Renal pelvis (tissue), 12 donors: ENCODE results near the gene DENND1C. TPM values are rescaled to one million over a fixed set of nuclear protein-coding genes. Genes with fewer than 3 reads are reported as not detected.
A peak's percentile ranks its signal among the peaks of the same experiment; 100 is the strongest.

ENCODE experiments used
- DNase-seq: peaks from one replicate; pipeline ENCODE4 v3.0.0-alpha.2; 2013
- long read RNA-seq, 16 experiments: transcript quantifications; one replicate each; lab custom pipeline, GENCODE V29; 2026
- polyA plus RNA-seq, 3 donors: library from polyadenylated mRNA; unstranded; fragments of 120-200 nt; gene quantifications; one replicate each; pipeline ENCODE4 v1.2.1, GENCODE V29; 2013; ENCODE audit not compliant: insufficient read length in 3 of 3

DENND1C gene, protein sequence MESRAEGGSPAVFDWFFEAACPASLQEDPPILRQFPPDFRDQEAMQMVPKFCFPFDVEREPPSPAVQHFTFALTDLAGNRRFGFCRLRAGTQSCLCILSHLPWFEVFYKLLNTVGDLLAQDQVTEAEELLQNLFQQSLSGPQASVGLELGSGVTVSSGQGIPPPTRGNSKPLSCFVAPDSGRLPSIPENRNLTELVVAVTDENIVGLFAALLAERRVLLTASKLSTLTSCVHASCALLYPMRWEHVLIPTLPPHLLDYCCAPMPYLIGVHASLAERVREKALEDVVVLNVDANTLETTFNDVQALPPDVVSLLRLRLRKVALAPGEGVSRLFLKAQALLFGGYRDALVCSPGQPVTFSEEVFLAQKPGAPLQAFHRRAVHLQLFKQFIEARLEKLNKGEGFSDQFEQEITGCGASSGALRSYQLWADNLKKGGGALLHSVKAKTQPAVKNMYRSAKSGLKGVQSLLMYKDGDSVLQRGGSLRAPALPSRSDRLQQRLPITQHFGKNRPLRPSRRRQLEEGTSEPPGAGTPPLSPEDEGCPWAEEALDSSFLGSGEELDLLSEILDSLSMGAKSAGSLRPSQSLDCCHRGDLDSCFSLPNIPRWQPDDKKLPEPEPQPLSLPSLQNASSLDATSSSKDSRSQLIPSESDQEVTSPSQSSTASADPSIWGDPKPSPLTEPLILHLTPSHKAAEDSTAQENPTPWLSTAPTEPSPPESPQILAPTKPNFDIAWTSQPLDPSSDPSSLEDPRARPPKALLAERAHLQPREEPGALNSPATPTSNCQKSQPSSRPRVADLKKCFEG
- 10 to 100 TPM; 41.8 to 47.0 (median 45.2) TPM for polyA plus RNA-seq
- long read RNA-seq, donor 1: 0 reads
- long read RNA-seq, donor 2: 0 reads
- long read RNA-seq, donor 3: 0 reads
- long read RNA-seq, donor 4: 0 reads
- long read RNA-seq, donor 5: 0 reads
- long read RNA-seq, donor 6: 0 reads
- long read RNA-seq, donor 7: 0 reads
- long read RNA-seq, donor 8: 0 reads
- long read RNA-seq, donor 9, partial matches to known transcripts: 15 of 15 reads
- long read RNA-seq, donor 9, other reads (novel, unspliced or antisense): 0 of 15 reads
- long read RNA-seq, donor 10: 0 reads
- long read RNA-seq, donor 11: 0 reads
- long read RNA-seq, donor 12: 0 reads
- long read RNA-seq, donor 13: 0 reads
- long read RNA-seq, donor 14: 0 reads
- long read RNA-seq, donor 15: 0 reads
- long read RNA-seq, donor 16: 0 reads

DNA sequence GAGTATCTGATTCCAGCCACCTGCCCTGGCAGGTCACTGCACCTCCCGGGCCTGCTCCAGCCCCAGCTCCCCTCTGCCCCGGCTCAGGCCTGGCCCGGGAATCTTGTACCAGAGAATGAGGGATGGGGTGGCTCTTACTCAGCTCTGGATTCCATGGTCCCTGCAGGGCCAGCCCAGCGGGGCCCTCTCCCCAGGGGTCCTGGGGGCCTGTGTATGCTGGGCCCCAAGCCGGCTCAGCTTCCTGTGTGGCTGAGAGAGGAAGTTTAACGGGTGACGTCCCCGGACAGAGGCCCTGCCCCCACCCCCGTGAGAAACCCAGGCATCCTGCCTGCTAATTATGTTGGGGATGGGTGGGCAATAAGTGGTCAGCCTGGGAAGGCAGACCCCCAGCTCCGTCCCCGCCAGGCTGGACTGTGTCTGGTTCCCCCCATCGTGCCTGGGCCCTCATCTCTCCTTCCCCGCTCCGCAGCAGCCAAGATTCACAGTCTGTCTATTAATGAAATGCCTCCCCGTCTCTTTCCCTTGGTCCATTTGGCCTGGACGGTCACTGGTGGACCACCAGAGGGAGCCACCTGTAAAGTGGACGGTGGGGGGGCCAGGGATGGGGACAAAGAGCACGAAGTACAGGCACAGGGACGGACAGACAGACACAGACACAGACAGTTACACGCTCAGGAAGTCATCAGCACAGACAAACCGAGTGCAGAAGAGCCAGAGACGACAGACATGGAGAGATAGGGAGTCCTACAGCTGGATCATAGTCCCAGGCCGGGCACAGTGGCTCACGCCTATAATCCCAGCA, at the start of gene DENND1C:
Gene DENND1C (minus strand): TSS at position 247 of the 802 bp plus-strand sequence. CDS start 92 bp downstream, at position 155.
- no peak for DNase-seq

DNA sequence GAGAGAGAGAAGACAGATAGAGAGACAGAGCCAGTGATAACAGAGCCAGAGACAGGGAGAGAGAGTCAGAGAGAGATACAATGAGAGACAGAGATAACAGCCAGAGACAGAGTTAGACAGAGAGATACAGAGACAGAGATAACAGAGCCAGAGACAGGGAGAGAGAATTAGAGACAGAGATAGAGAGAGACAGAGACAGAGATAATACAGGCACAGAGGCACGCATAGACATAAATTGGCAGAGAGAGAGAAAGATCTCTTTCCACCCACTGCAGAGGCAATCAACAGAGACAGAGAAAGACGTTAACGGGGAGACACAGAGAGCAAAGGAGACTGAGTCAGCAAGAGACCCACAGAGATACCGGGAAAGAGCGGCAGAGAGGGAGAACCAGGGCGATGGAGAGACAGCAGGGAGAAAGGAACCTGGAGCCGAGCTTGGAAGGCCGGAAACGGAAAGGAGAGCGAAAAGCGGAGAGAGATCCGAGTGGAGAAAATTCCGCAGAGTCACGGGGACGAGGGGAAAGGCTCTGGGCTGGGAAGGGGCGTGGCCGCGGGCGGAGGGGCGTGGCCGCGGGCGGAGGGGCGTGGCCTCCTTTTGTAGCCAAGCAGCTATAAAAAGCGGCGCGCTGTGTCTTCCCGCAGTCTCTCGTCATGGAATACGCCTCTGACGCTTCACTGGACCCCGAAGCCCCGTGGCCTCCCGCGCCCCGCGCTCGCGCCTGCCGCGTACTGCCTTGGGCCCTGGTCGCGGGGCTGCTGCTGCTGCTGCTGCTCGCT, 49.0 kb upstream of the DENND1C start, which contains the start of gene TNFSF9:
Gene TNFSF9 (plus strand): TSS at position 641 of the 777 bp plus-strand sequence. CDS start 11 bp downstream, at position 652.
- DNase-seq: peak; percentile 84

DNA sequence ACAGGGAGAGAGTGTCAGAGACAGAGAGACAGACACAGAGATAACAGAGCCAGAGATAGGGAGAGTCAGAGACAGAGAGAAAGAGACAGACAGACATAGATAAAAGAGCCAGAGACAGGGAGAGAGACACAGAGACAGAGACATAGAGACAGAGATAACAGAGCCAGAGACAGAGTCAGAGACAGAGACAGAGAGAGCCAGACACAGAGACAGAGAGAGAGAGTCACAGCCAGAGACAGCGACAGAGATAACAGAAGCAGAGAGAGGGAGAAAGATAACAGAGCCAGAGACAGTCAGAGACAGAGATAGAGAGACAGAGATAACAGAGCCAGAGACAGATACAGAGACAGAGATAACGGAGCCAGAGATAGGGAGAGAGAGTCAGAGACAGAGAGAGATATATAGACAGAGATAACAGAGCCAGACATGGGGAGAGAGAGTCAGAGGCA, 48.4 kb upstream of the DENND1C start:
- no peak for DNase-seq

DNA sequence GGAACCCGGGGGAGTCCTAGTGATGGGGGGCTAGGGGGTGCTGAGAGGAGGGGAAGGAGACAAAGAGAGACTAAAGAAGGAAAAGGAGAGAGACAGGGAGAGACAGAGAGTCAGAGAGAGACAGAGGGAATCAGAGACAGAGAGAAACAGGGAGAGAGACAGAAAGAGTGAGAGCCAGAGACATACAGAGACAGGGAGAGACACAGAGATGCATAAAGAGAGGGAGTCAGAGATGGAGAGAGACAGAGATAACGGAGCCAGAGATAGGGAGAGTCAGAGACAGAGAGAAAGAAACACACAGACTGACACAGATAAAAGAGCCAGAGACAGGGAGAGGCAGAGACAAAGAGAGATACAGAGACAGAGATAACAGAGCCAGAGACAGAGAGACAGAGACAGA, 47.8 kb upstream of the DENND1C start:
- DNase-seq: no peak

DNA sequence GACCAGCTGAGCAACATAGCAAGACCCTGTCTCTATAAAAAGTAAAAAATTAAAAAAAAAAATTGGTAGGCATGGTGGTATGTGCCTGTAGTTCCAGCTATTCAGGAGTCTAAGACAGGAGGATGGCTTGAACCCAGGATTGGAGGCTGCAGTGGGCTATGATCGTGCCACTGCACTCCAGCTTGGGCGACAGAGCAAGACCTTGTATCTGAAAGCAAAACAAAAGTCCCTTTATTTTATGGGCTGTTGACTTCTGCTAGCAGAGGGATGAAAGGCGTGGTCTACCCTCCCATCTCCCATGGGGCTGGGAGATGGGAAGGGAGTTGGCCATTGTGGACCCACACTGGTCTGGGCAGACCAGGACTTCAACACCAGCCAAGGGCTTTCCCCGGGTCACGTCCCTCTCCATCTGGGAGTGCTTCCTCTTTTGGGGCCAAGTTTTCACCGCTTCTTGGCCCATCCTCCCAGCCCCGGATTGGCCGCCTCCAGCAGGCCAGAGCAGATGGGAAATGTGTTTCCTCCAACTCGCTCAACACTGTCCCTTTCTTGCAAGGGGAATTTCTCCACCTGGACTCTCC, 47.0 kb upstream of the DENND1C start:
- DNase-seq: no peak

DNA sequence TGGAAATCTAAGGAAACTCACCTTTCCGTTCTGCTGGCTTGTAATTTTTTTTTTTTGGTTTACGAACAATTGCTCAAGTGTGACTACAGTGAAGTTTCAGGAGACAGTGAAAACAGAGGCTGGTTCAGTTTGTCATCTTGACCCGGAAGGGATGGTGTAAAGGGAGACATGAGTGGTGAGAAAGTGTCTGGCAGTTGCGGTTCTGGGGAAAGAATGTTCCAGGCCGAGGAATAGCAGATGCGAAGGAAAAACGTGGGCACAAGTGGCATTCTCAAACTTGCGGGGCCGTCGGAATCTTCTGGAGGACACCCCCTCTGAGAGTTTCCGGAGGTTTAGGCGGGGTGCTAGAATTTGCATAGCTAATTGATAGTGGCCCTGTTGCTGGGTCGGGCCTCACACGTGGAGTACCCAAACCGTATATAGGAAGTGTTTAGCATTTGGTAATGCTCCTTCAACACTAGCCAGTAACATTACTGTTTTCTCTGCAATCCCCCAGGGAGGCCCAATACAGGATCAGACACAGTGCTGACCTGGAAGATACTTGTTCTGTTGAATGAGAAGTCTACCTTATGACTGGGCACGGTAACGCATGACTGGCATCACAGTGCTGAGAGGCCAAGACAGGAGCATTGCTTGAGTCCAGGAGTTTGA, 46.4 kb upstream of the DENND1C start:
- no peak for DNase-seq

DNA sequence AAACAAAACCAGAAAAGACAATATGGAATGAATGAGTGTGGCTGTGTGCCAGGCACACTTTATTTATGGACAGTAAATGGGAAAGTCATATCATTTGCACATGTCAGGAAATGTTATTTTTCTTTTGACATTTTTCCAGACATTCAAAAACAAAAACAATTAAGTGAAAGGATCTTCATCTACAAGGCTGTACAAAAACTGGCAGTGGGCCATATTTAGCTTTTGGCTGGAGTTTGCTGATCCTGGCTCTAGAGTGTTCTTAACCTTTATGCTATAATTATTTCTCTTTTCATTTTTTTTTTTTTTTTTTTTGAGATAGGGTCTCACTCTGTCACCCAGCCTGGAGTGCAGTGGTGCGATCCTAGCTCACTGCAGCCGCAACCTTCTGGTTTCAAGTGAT, 42.7 kb upstream of the DENND1C start:
- DNase-seq: no peak

DNA sequence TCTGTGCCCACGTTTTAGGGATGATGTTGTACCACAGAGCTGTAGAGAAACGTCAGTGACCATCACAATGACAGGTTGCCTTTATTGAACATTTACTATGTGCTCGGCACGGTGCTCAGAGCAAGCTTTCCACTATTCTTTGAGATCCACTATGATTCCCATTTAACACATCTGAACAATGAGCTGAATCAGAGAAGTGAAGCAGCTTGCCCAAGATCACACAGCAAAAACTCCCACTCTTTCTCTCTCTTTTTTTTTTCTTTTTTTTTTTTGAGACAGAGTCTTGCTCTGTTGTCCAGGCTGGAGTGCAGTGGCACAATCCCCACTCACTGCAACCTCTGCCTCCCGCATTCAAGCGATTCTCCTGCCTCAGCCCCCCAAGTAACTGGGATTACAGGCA, 41.1 kb upstream of the DENND1C start:
- no peak for DNase-seq

DNA sequence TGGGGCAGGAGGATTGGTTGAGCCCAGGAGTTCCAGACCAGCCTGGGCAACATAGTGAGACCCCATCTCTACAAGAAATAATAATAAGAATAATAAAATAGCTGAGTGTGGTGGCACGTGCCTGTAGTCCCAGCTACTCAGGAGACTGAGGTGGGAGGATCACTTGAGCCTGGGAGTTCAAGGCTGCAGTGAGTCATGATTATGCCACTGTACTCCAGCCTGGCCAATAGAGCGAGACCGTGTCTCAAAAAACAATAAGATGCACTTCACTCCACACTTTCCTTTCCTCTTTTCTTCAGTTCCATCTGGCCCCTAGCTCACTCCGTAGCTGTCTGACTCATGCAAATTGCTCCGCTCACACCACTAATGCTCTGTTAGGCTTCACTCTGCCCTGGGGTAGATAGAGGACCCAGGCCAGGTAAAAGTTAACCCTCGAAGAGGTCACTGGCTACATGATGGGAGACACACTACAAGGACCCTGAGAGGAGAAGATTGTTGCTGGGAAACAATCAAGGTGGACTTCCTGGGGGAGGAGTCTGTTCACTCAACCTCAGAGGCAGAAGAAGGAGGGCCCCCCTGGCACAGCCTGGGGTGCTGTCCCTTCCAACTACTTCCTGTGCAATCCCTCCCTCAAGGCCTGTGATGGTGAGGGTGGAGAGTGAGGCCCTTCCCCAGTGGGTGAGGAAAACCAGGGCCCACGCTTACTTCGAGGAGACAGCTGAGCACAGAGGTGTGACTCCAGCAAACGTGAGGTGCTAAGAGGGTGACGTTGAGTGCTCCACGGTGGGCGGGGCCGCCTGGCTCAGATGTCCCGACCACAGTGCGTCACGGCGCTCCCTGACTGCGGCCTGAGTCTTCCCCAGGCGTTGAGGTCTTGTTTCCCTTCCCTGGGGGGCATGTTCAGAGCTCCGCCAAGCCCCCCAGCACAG, 40.4 kb upstream of the DENND1C start:
- no peak for DNase-seq

DNA sequence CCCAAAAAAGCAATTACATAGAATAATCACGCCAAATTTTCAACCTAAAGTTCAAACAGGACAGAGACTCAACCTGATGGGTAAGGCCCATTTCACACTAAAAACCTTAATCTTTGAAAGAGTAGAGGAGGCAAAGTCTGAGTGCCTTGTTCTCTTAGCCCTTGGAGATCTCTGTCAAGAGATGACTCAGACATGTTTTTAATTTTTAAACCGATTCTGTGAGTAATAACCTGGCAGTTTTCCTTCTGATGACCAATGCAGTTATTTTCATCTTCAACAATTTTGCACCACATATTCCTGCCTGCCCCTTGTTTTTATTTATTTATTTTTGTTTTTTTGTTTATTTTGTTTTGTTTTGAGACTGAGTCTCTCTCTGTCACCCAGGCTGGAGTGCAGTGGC, 37.7 kb upstream of the DENND1C start:
- no peak for DNase-seq

DNA sequence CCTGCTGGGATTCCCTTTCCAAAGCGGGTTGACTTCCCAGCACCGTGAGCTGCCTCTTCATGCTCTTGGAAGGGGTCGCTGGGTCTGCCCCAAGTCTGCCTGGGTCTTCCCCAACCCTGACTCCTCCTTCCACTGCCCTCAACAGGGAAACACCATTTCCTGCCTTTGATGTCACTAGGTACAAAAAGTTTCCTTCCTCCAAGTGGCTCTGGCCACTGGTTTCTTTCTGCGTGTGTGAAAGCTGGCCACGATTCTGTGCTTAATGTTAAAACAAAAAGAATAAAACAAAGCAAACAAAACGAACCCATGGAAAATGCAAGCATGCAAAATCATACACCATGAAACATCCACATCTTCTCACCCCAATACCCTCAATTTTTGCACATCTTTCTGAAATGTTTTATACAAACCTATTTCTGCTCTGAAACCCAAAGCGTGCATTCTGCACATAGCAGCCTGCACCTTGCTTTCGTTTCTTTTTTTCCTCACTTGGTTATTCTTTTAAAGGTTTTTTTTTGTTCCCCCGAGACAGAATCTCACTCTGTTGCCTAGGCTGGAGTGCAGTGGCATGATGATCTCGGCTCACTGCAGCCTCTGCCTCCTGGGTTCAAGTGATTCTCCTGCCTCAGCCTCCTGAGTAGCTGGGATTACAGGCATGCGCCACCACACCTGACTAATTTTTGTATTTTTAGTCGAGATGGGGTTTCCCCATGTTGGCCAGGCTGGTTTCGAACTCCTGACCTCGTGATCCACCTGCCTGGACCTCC, 36.7 kb upstream of the DENND1C start:
- no peak for DNase-seq

DNA sequence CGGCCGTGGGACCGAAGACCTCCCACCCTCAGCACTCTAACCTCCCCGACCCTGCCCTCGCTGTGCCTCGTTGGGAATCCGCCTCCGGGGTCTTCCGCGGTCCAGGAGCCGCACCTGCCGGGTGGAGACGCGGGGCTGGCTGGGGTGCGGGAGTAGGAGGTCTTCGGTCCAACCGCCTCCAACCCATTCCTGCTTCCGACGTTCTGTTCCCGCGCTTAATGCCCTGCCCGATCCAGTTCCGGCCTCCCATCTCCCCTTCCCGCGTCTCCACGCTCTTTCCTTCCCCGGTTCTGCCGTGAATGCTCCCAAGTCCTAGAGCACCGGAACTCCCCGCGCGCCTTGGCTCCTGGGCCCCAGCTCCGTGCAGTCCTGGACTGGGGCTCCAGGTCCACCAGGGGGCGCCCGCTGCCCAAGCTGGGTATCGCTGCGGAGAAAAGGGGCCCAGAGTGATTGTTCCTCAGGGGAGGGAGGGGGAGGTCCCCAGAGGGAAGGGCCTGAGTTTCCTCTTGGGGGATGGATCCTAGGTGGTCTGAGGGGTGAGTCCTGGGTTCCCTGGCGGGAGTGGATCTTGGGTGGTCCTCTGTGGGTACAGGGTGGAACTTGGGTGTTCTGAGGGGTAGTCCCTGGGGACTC, 35.2 kb upstream of the DENND1C start:
- peak; percentile 86 for DNase-seq

DNA sequence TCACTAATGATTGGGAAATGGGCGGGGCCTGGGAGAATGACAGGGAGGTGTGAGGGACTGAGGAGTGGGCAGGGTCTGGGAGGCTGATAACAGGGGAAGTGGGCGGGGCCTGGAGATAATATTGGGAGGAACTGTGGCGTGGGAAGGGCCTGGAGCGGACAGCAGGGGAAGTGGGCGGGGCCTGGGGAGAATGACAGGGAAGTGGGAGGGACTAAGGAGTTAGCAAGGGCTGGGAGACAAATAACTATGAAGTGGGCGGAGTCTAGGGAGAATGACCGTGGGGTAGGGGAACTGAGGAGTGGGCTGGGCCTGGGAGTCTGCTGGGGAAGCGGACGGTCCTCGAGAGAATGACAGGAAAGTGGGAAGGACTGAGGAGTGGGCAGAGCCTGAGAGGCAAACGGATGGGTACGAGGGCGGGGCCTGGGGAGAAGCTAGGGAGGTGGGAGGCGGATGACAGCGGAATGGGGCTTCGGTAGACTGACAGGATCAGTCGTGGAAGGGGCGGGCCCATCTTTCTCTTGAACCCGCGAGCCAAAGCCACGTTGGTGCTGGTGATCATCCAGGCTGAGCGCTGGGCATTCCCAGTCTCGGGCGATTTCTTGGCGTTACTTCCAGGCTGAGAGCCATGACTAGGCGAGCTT, 34.6 kb upstream of the DENND1C start:
- peak; percentile 87 for DNase-seq

DNA sequence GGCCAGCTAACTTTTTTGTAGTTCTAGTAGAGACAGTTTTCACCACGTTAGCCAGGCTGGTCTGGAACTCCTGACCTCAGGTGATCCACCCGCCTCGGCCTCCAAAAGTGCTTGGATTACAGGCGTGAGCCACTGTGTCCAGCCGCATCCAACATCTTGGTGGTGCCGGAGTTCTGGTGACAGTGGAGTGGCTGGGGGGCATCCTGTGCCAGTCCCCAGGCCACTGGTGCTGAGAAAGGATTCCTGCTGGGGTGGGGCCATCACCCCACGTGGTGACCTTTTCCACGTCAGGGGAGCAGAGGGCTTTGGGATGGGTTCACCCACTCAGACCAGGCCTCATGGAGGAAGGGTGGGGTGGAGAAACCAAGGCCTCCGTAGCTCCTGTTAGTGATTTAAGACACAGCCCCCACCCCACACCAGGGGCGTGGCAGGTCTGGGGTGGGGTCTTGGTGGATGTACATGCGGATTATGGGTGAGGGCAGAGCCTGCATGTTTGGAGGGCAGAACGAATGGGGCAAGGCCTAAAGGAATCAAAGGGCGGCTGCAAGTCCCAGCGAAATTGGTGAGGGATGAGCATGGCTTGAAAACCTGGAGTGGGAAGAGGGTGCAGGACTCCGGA, 33.4 kb upstream of the DENND1C start:
- no peak for DNase-seq

DNA sequence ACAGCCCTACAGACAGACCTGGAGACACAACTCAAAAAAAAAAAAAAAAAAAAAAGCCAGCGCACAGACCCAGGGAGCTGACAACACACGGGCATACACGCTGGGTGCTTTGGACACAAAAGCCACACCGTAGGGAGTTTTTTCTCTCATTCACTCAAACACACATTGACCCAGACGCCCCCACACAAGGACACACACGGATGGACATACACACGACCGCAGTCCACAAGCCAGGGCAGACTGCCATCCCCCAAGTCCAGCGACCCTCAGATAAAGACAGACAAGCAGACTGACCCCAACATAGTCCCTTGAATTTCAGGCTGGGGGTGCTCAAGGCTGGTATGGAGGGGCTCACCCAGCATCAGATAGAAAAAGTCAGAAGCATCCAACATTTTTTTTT, 32.5 kb upstream of the DENND1C start:
- DNase-seq: no peak

DNA sequence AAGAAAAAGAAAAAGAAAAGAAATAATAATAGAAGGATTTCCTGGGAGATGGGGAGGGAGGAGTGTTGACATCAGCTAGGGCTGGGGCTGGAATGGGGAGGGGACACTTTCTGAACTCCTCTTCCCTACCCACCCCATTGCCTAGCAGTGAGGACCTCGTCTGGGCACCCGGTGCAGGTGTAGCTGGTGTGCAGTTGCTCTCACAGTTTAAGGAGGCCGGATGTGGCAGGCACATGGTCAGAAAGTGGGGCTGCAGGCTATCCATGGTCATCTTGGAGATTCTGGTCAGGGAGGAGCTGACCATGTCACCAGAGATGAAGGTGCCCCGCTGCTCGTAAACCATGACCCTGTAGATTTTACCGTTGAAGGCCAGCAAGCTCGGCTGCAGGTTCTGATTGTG, 29.0 kb upstream of the DENND1C start:
- no peak for DNase-seq
